A549 (cell line): ENCODE results near the gene SPPL2C.

Source experiments
- CTCF ChIP-seq: fragments of >200 bp; sonication (Bioruptor Twin); formaldehyde crosslinking; IDR thresholded peaks from 3 replicates; pipeline ENCODE4 v1.5.1; 2016
- ELK1 ChIP-seq: fragments of 150-350 bp; IDR thresholded peaks from 2 replicates; pipeline ENCODE4 v1.6.1; 2014; ENCODE audit warnings: low read depth, mild to moderate bottlenecking, low read length
- HOXB13 ChIP-seq: fragments of 250-450 bp; sonication (Bioruptor Pico); IDR thresholded peaks from 2 replicates; pipeline ENCODE4 v1.5.0; 2020; ENCODE audit warnings: low read depth, mild to moderate bottlenecking, moderate library complexity
- JUN ChIP-seq, 2 experiments: fragments of >200 bp; sonication (Bioruptor Twin); formaldehyde crosslinking; IDR thresholded peaks; 2 replicates in 1 of 2; 3 replicates in 1 of 2; pipeline ENCODE4 v1.6.1; 2016 to 2017
- MAZ ChIP-seq: fragments of 150-350 bp; IDR thresholded peaks from 2 replicates; pipeline ENCODE4 v1.6.1; 2014; ENCODE audit warnings: antibody characterized with exemption, low read depth, low read length, borderline replicate concordance
- MYC ChIP-seq: IDR thresholded peaks from 2 replicates; pipeline ENCODE4 v1.6.1; 2012; ENCODE audit warnings: mild to moderate bottlenecking, inconsistent platforms, low read length, improper control_type of control experiment, borderline replicate concordance
- PHF8 ChIP-seq: fragments of 200-600 bp; sonication (generic); IDR thresholded peaks from 2 replicates; pipeline ENCODE4 v1.6.1; 2016; ENCODE audit warnings: low read depth, mild to moderate bottlenecking, antibody characterized with exemption, moderate library complexity, borderline replicate concordance
- POLR2A ChIP-seq: IDR thresholded peaks from 2 replicates; pipeline ENCODE4 v1.6.1; 2012; ENCODE audit warnings: mild to moderate bottlenecking, low read length
- RAD21 ChIP-seq, 2 experiments: fragments of >200 bp in 1 of 2; sonication (Bioruptor Twin) in 1 of 2; formaldehyde crosslinking in 1 of 2; IDR thresholded peaks in 1 of 2; conservative IDR thresholded peaks in 1 of 2; 2 replicates in 1 of 2; 3 replicates in 1 of 2; pipeline ENCODE4 v1.6.1; 2012 to 2018; ENCODE audit warnings: inconsistent platforms in 1 of 2
- REST ChIP-seq: fragments of 200-600 bp; sonication (generic); IDR thresholded peaks from 2 replicates; pipeline ENCODE4 v1.6.1; 2016; ENCODE audit warnings: antibody characterized with exemption, mild to moderate bottlenecking, moderate library complexity
- RNF2 ChIP-seq: fragments of 200-600 bp; sonication (generic); IDR thresholded peaks from 2 replicates; pipeline ENCODE4 v1.6.1; 2016; ENCODE audit warnings: low read depth, mild to moderate bottlenecking, antibody characterized with exemption, moderate library complexity, borderline replicate concordance
- ZC3H11A ChIP-seq: fragments of 450-650 bp; IDR thresholded peaks from 2 replicates; pipeline ENCODE4 v1.6.1; 2014; ENCODE audit warnings: antibody characterized with exemption, mild to moderate bottlenecking
- ZNF302 ChIP-seq: fragments of 250-450 bp; sonication (Bioruptor Pico); IDR thresholded peaks from 2 replicates; pipeline ENCODE4 v1.9.0; 2021; ENCODE audit warnings: inconsistent platforms, mild to moderate bottlenecking, moderate library complexity
- ZSCAN20 ChIP-seq: fragments of 250-450 bp; sonication (Bioruptor Pico); IDR thresholded peaks from 2 replicates; pipeline ENCODE4 v1.8.0; 2022; ENCODE audit warnings: mild to moderate bottlenecking, moderate library complexity

- TF ChIP-seq POLR2A (no peak), CTCF (no peak), MYC (no peak), ELK1 (no peak), JUN (IDR thresholded peaks at IDR 0.05) (no peak), ZSCAN20 (CRISPR knock-in tag) (no peak), PHF8 (no peak), ZC3H11A (no peak), MAZ (no peak), ZNF302 (CRISPR knock-in tag) (no peak), RNF2 (no peak), REST (no peak), RAD21 (conservative IDR thresholded peaks at IDR 0.05 in 1 of 2, IDR thresholded peaks at IDR 0.05 in 1 of 2) (no peak), HOXB13 (CRISPR knock-in tag) (no peak)
These were observed 9.2 kb upstream of the SPPL2C start for GRCh38 chr17:45835481-45835880.
